Esophagus squamous epithelium (tissue), 4 donors: ENCODE measurements around the gene ITM2C.

Experiments
- CTCF ChIP-seq, 6 experiments: fragments of 450-650 bp in 4 of 6; fragments of 200-600 bp in 2 of 6; sonication (generic) in 2 of 6; IDR thresholded peaks; one replicate each; pipeline ENCODE4 v1.5.1; 2016 to 2019; ENCODE audit warnings: antibody characterized with exemption in 6 of 6, mild to moderate bottlenecking in 4 of 6, moderate library complexity in 4 of 6
- POLR2A ChIP-seq, 4 donors: fragments of 450-650 bp; IDR thresholded peaks; one replicate each; pipeline ENCODE4 v1.6.1; 2017; ENCODE audit warnings: antibody characterized with exemption in 4 of 4, mild to moderate bottlenecking in 4 of 4, moderate library complexity in 3 of 4

DNA sequence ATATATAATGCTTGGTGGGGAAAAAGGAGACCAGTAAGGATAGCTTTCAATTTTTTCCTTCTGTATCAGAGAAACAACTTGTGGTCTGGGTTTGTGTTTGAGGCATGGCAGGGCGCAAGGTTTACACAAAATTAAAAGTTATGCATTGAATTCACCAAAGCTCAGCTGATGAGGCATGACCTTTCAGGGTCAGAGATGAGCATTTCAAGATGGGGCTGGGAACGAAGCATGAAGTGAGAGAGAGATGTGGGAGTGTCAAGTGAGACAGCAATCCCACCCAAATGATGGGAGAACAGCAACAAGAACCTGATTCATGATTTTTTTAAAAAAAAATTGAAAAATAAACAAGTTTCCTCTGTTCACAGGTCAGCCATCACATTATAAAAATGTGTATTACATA lies 55.4 kb downstream of the ITM2C start:
- no peak for TF ChIP-seq CTCF (IDR thresholded peaks at IDR 0.05)
- no peak for TF ChIP-seq POLR2A (IDR thresholded peaks at IDR 0.05)
